Right renal cortex interstitium (tissue), 3 donors: ENCODE results near the gene PTOV1. TPM values are rescaled to one million over a fixed set of nuclear protein-coding genes. Genes with fewer than 3 reads are reported as not detected.

Experiments used
- DNase-seq, 3 donors: peaks; one replicate each; pipeline ENCODE4 v3.0.0-alpha.2; 2013; ENCODE audit warnings: low read depth in 3 of 3, low spot score in 2 of 3
- polyA plus RNA-seq, 3 donors: library from polyadenylated mRNA; unstranded; fragments of 120-200 nt; gene quantifications; one replicate each; pipeline ENCODE4 v1.2.1, GENCODE V29; 2013; ENCODE audit not compliant: insufficient read length in 3 of 3

PTOV1 gene
- polyA plus RNA-seq, 3 donors, result 239 to 280 (median 278) TPM

- no peak for DNase-seq
These were observed 57.8 kb downstream of the PTOV1 start for GRCh38 chr19:49908480-49909420.

DNA sequence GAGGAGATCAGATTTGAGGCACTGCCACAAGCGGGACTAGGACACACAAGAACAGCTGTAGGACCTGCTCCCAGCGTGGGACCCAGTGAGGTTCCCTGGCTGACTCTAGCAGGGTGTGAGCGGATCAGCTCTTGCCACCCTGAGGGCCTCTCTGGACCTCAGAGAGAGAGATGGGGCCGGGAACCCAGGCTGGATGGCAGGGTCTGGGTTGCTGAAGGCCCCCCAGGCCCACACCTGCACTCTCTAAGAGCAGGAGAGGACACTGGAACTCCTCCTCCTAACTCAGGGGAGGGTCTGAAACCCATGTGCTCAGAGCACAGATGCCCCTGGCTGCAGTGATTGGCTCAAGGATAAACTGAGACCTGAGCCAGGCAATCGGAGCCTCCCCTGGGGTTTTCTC is 59.2 kb downstream of the PTOV1 start:
- no peak for DNase-seq

Other genes starting within 250 kb of the PTOV1 start
- gene RRAS, start 211.0 kb upstream of the PTOV1 start, polyA plus RNA-seq, result 10 to 100 TPM; 19.8 to 23.1 (median 21.3) TPM
- 10 to 100 TPM; 24.3 to 31.6 (median 25.6) TPM for gene SCAF1, start 208.9 kb upstream of the PTOV1 start, polyA plus RNA-seq
- 10 to 100 TPM; 37.6 to 41.5 (median 39.3) TPM for gene IRF3, start 185.3 kb upstream of the PTOV1 start, polyA plus RNA-seq
- 10 to 100 TPM; 16.4 to 21.9 (median 19.4) TPM for gene BCL2L12, start 185.2 kb upstream of the PTOV1 start, polyA plus RNA-seq
- 100 to 1,000 TPM; 205 to 221 (median 219) TPM for gene PRMT1, start 173.9 kb upstream of the PTOV1 start, polyA plus RNA-seq
- gene ADM5, start 161.6 kb upstream of the PTOV1 start, polyA plus RNA-seq, result under 1 TPM; 0.64 to 0.67 (median 0.64) TPM
- gene CPT1C, start 160.0 kb upstream of the PTOV1 start, polyA plus RNA-seq, result 10 to 100 TPM in 1 of 3 donors, 1 to 10 TPM in 2; 8.0 to 10.9 (median 9.0) TPM
- under 1 TPM in 2 of 3 donors, not detected in 1; 0.10 to 0.15 TPM for gene TSKS, start 87.9 kb upstream of the PTOV1 start, polyA plus RNA-seq
- 10 to 100 TPM; 40.8 to 48.0 (median 43.7) TPM for gene AP2A1, start 84.2 kb upstream of the PTOV1 start, polyA plus RNA-seq
- 10 to 100 TPM; 29.3 to 37.1 (median 37.0) TPM for gene FUZ, start 37.9 kb upstream of the PTOV1 start, polyA plus RNA-seq
- 10 to 100 TPM; 55.8 to 65.6 (median 56.0) TPM for gene MED25, start 32.9 kb upstream of the PTOV1 start, polyA plus RNA-seq
- gene PNKP, start 16.4 kb downstream of the PTOV1 start, polyA plus RNA-seq, result 10 to 100 TPM; 33.4 to 43.9 (median 36.2) TPM
- 10 to 100 TPM; 22.8 to 29.3 (median 25.8) TPM for gene AKT1S1, start 26.2 kb downstream of the PTOV1 start, polyA plus RNA-seq
- 10 to 100 TPM; 32.9 to 42.0 (median 37.2) TPM for gene TBC1D17, start 26.5 kb downstream of the PTOV1 start, polyA plus RNA-seq
- gene IL4I1, start 45.7 kb downstream of the PTOV1 start, polyA plus RNA-seq, result 1 to 10 TPM; 3.2 to 3.5 (median 3.2) TPM
- 10 to 100 TPM; 19.7 to 20.8 (median 20.6) TPM for gene ATF5, start 78.0 kb downstream of the PTOV1 start, polyA plus RNA-seq
- gene NUP62, start 78.3 kb downstream of the PTOV1 start, polyA plus RNA-seq, result 10 to 100 TPM; 49.9 to 54.6 (median 53.2) TPM
- 1 to 10 TPM; 3.9 to 4.8 (median 4.6) TPM for gene SIGLEC11, start 110.0 kb downstream of the PTOV1 start, polyA plus RNA-seq
- 10 to 100 TPM; 45.1 to 51.0 (median 46.3) TPM for gene VRK3, start 174.2 kb downstream of the PTOV1 start, polyA plus RNA-seq
- gene ZNF473, start 174.8 kb downstream of the PTOV1 start, polyA plus RNA-seq, result 10 to 100 TPM; 15.1 to 16.8 (median 16.0) TPM